HG03039 (cell line): Measurements from ENCODE around the gene SIRPD.

Experiments
- ATAC-seq: cut with Tn5 transposase; IDR thresholded peaks from one replicate; pipeline ENCODE4 v1.9.1; 2021; ENCODE audit warnings: mild to moderate bottlenecking, moderate library complexity; ENCODE audit not compliant: unreplicated experiment

Gene SIRPD

DNA sequence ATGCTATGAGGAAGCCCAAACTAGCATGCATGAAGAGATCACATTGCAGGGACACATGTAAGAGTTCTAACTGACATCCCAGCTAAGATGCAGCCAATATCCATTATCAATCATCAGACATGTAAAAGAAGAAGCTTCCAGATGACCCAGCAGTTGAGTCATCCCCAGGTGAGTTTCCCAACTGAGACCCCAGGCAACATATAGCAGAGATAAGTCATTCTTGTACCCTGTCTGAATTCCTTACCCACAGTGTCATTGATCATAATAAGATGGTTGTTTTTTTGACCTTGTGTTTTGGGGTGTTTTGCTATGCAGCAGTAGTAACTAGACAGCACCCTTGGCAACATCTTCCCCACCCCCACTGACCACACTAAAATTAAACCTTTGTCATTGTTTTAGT is 18.9 kb downstream of the SIRPD start:
- ATAC-seq, result no peak

DNA sequence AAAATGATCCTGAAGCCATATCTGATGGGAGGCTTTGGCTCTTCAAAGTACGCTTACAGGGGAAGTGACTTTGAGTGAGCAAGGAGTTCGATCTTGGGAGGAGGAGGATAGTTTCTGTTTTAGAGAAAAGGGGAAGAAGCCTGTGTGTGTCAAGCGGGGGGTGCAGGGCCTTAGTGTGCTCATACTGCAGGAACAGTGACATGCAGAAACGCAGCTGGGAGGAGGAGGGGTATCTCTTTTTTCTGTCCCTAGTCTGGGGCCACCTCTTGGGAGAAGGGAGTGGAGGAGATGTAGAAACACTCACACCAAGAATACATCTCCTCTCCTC is 19.8 kb downstream of the SIRPD start:
- ATAC-seq, result no peak

DNA sequence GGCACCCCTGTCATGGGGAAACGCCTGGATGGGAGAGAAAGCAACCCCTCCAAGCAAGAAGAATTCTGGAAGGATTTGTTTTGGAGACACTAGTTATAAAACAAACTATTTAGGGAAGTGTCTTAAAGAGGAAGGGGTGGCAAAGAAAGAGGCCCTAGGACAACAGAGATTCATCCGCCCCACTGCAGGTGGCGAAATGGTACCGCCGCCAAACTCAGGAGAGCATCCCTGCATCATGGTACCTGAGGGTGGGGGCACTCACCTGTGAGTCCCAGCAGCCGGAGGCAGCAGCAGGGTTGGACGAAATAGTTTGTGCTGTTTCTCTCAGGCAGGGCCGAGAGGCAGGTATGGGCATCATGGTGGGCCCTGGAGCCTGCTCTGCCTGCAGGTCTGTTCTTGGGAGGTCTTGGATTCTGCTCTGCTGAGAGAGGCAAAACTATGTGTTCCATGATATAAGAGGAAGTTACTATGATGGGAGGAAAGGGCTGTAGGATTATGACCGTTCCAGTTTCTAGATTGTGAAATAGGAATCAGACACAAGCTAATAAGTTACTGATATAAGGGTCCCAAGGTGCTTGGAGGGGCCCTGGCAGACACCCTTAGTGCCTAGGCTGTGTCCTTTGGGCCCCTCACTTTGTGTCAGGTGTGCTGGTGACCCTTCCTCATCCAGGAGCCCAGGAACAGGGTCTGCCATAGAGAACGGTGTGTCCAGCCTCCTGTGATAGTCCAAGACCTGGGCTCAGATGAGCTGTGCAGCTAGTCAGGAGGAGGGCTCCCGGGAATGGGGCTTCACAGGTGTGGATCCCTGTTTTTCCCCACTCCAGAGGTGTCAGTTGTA is 20.4 kb downstream of the SIRPD start:
- no peak for ATAC-seq

DNA sequence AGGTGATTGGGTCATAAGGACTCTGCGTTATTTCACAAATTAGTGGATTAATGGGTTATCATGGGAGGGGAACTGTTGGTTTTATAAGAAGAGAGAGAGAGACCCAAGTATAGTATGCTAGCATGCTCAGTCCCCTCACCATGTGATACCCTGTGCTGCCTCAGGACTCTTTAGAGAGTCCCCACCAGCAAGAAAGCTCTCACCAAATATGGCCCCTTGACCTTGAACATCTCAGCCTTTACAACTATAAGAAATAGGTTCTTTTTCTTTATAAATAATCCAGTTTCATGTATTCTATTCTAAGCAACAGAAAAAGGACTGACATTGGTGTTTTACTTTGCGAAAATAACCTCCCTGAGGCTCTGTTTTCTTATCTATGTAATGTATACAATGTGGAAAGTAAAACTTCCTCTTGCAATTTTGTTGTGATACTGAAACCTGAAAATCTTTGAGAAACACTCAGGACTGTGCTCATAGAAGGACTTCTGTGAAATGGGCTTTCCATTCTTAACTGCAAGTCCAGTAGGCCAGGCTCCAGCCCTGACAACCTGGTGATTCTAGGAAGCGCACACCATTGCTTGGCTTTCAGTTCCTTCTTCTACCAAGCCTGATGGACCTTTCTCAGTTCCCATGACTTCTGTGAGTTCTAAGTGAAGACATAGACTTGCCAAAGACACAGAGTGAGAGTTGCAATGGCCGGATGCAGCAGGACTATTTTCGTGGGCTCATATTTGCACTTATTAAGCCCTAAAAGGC is 21.9 kb downstream of the SIRPD start:
- peak; percentile 84 for ATAC-seq

DNA sequence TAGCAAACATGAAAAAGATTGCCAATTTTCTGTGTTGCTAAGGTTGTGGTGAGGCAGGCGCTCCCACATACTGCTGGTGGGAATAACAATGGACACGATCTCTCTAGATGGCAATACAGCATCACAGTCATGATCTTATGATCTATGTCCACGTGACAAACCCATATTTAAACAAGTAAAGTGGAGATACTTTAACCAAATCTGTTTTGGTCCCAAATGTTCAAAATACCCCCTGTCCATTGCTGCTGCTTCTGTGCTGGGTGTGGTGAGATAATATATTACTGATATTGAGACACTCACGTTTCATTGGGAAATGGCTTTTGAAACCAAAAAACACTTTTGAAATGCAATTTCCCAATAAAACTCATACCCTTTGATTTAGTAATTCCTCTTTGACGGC is 23.0 kb downstream of the SIRPD start:
- no peak for ATAC-seq

DNA sequence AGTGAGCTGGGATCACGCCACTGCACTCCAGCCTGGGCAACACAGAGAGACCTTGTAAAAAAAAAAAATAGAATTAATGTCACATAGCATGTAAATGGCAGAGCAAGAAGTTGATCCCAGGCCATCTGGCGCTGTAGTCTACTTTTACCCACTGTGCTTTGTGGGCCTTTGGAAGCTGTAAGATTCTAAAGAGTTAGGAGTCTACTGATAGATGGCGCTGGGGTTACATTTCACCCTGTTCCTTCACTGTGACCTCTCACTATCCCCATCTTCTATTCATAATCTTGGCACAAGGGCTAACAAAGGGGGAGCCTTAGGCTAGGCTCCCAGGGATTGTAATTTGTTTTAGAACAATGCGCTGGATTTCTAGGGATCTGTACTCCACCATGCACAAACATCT is 24.4 kb downstream of the SIRPD start:
- ATAC-seq, result no peak

DNA sequence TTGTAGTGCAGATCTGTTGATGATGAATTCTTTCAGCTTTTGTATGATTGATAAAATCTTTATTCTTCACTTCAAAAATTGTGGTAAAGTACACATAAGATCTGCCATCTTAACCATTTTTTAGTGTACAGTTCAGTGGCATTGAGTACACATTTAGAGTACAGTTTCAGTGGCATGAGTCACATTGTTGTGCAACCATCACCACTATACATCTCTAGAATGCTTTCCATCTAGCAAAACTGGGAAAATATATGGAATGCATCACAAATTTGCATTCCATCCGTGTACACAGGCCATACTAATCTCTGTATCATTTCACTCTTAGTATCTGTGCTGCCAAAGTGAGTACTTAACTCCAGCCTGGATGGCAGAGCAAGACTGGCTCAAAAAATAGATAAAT is 28.7 kb downstream of the SIRPD start:
- no peak for ATAC-seq

DNA sequence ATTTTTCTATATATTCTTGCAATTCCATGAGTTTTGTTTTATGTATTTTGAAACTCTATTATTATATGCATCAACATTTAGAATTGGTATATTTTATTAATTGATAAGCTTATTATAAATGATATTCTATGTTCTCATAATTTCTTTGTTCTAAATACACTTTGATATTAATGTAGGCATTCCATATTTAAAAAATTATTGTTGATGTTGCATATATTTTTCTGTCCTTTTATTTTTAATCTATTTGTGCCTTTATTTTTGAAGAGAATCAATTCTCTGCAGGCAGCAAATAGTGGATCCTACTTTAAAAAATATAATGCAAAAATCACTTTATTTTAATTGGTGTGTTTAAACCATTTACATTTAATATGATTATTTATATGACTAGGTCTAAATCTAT is 29.6 kb downstream of the SIRPD start:
- ATAC-seq, result no peak

DNA sequence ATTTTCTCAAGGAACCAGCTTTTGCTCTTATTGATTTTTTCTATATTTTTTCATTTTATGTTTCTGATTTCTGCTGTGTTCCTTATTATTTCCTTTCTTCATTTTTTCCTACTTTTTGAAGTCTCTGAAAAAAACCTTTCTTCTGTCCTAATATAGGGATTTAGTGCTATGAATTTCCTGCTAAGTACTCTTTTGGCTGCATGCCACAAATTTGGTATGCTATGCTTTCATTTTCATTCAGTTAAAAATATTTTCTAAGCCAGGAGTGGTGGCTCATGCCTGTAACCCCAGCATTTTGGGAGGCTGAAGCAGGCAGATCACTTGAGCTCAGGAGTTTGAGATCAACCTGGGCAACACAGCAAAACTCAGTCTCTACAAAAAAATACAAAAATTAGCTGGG is 30.6 kb downstream of the SIRPD start:
- no peak for ATAC-seq

DNA sequence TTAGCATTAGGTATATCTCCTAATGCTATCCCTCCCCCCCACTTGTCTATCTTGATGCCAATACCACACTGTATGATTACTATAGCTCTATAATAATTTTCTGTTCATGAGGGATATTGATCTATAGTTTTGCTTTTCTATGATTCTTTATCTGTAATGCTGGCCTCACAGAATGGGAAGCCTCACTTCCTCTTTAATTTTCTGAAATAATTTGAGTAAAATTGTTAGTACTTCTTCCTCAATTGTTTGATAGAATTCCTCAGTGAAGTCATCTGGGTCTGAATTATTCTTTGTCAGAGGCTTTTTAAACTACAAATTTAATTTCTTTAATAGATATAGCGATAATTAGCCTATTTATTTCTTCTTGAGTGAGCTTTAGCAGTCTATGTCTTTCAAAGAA is 31.2 kb downstream of the SIRPD start:
- no peak for ATAC-seq

DNA sequence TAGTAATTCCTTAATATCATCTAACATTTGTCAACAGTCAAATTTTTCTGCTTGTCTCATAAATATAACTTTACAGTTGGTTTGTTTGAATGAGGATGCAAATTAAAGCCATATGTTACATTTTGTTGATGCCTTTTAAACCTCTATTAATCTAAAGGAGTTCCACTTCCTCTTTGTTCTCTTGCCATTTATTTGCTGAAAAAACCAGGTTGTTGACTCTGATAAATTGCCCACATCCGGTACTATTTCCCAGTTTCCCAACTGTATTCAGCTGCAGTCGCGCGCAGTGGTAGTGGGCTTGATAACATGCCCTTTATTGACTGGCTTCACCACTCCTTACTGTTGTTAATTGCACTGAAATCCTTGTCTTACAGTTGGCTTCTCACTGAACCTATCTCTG is 33.5 kb downstream of the SIRPD start:
- no peak for ATAC-seq

DNA sequence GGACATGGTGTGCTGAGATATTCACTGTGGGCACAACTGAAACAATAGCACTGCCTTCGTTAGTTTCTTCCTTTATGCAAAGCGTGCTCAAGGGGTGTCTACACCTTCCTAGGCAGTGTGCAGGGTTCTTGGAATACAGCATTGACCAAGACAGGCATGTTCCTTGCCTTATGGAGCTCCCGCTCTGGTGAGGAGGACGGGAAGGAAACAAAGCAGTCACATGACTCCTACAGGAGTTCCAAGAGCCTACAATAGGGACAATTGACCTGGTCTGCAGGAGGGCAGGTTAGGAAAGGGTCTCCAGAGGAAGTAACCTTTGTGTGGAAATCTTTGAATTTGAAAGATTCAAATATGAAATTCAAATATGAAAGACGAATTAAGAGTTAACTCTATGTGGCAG is 40.5 kb downstream of the SIRPD start:
- no peak for ATAC-seq

DNA sequence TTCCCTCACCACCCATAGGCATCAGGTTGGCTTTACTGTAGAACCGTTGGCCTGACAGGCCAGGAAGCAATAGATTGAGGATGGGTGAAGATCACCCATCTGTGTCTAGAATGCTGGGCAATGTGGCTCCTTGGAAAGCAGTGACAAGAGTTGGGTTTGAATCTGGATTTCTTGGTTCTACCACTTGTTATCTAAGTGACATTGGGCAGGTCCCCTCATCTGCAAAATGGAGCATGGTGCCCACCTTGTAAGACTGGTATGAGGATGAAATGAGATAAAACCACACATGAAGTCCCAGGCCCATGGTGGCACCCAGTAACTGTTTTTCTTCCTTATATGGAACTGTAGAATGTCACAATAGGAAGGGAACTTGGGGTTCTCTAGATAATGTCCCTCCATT is 43.7 kb downstream of the SIRPD start:
- no peak for ATAC-seq

DNA sequence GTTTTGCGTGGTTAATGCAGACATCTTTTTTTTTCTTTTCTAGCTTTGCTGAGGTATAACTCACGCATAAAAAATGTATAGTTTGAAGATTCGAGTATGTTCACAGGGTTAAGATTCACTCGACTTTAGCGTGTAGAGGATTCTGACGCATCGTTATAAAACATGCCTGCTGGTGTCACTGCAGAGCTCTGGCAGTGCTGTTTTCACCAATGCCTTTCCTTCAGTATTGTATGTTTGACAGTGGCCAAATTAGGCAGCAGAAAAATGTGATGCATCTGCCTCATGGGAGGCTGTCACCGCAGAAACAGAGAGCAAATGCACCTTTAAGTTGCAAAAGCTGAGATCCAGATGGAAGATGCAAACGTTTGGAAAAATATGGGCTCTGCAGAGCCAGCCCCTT is 48.3 kb downstream of the SIRPD start:
- no peak for ATAC-seq

DNA sequence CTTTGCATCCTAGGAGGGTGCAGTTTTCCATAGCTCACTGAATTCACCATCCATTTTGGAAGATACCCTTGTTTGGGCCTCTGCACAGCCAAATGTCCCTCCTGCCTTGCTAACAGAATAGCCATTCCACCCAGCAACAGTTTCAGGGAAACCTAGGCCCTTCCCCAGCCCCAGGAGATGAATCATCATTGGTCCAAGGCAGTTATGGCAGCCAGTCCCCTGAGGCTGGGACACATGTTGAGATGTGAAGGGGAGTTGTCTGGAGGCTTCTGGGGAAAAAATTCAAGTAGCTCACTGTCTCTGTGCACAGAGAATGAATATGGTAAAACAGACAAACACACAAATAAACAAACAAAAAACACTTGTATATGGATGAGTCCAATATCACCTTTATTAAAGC is 48.9 kb downstream of the SIRPD start:
- ATAC-seq, result no peak

DNA sequence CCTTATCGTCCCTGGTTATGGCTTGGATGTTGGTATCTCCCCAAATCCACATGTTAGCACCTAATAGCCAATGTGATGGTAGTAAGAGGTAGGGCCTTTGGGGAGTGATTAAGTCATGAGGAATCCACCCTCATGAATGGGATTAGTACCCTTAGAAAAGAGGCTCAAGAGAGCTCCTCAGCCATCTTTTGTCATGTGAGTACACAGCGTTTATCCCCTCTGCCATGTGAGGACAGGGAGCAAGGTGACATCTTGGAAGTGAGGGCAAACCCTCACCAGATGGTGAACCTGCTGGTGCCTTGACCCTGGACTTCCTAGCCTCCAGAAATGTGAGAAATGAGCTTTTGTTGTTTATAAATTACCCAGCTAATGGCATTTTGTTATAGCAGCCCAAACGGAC is 50.2 kb downstream of the SIRPD start:
- no peak for ATAC-seq

DNA sequence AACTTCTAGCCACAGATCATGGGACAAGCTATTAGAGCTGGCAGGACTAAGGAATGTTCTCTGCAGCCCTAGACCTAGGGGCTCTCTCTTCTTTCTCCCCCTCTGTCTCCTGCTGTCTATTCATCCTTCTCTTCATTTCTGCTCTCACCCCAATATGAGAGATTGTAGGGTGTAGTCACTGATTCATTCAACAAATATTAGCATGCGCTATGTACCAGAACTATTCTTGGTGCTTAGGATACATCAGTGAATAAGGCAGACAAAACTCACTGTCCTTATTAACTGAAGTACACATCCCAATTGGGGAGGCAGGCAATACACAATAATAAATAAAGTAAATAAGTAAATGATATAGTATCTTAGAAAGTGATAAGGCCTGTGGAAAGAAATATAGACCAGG is 51.6 kb downstream of the SIRPD start:
- ATAC-seq, result no peak

DNA sequence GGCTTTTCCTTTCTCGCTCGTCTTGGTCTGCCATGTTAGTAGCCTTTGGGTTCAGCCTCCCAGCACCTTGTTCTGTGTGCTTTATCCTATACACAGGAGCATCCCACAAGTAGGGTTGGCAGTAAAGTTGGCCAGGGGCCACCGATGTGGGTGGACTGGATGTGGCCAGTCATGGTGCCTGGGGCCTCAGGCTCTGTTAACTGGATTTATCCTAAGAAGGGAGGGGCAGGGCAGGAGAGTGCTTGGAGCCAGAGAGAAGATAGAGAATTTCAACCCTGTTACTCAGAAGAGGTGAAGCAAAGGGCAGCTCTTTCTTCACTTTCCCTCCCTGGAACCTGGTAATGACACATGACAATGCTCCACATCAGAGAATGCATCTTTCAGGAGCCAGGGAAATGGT is 52.1 kb downstream of the SIRPD start:
- no peak for ATAC-seq

DNA sequence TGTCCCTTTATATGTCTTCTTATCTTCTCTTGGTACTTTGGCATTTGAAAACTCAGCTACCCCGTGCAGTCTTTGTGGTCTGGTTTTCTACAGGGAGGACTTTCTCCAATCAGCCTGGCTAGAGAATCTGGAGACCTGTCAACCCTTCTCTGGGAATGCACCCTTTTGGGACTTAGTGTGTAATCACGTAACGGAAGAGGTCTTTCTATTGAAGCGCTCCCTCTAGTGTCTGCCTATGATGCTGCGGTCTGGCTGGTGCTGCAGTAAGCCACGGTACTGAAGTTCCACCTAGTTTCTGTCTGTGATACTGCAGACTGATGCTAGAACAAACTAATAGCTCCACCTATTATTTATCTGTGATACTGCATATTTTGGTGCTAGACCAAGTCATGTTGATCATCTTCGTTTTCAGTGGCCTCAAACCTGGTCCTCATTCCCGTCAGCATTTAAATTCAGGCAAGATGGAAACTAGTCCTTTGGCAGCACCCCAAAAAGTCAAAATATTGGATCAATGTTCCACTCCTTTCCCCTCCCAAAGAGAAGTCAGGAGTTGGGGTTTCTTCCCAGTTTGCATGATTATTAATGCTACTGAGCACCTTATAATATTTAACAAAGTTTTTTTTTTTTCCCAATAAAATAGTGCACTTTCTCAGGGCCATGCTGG is 53.8 kb downstream of the SIRPD start:
- peak; percentile 93 for ATAC-seq

DNA sequence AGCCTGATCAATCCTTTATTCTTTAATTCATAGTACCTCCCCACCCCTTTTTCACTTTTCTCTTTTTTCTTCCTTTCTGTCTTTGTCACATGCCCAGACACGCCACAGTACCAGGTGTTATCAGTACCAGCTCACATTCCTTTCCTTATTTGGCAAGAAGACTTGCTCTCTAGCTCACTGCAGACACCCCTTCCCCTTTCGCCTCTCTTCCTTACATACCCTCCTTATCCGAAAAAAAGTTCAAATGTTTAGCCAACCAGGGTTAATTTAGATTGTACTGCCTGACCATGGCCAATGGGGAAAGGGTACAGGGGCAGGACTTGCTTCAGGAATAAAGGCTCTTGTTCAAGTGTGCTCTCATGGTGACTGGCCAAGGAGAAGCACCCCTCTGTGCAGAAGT is 57.0 kb downstream of the SIRPD start:
- no peak for ATAC-seq

DNA sequence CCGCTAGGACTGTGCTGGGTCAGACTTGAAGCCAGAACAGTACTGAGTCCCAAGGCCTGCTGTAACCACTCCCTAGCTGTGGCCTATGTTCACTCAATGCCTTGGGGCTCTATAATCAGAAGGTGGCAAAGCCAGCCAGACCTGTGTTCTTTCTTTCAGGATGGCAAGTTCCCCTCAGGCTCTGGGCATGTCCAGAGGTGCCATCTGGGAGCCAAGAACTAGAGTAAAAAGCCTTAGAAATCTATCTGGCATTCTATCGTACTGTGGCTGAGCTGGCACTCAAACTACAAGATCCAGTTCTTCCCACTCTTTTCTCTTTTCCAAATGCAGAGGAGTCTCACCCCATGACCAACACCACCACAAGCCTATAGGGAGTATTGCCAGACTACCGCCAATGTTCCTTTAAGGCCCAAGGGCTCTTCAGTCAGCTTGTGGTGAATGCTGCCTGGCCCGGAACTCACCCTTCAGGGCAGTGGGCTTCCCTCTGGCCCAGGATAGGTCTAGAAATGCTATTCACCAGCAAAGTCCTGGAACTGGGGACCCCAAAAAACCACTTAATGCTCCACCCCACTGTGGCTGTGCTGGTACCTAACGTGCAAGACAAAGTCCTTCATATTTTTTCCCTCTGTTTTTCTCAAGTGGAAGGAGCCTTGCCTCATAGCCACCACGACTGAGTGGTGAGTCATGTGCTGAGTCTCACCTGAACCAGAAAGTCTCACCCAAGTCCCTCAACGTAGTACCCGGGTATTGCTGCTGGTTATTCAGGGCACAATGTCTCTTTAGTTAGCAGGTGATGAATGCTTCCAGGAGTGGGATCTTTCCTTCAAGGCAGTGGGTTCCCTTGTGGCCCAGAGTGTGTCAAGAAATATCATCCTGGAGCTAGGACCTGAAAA is 57.7 kb downstream of the SIRPD start:
- no peak for ATAC-seq
